ENCODE results near the gene CDC37L1. TPM values are rescaled to one million over a fixed set of nuclear protein-coding genes. Genes with fewer than 3 reads are reported as not detected.
"Not testable (repeated sequence)": the region's sequence is repeated elsewhere in the genome, so short reads cannot be mapped to it uniquely, and the experiment has no call there.

CDC37L1 gene
- total and polyA plus RNA-seq, 2 of the 8 experiments (the other 6 are each of a cell fraction or from before 2014, with no cell fraction given), result 4.6 to 23.8 TPM

- H3K4ac ChIP-seq (replicated peaks; ENCODE audit: insufficient read length, low read depth, low read length); H3K23ac ChIP-seq (ENCODE audit: insufficient read length); H3K27ac ChIP-seq (ENCODE audit: low read depth, low read length); H3K56ac ChIP-seq (replicated peaks; ENCODE audit: insufficient read length, low read depth, low read length); H4K91ac ChIP-seq (replicated peaks; ENCODE audit: insufficient read length, low read length); H2BK120ac ChIP-seq (replicated peaks; ENCODE audit: low read depth, low read length); FAIRE-seq; H3K27me3 ChIP-seq (replicated peaks in 1 of 4; ENCODE audit: control insufficient read depth in 3 of 4, extremely low read depth in 1 of 4, insufficient read depth in 3 of 4, low read length in 3 of 4); DNase-seq (ENCODE audit: low read depth in 1 of 2, low spot score in 2 of 2); H4K20me1 ChIP-seq (replicated peaks in 1 of 2; ENCODE audit: control insufficient read depth in 1 of 2, insufficient read depth in 2 of 2, low read length in 2 of 2); H2AFZ ChIP-seq (ENCODE audit: low read length); H2BK12ac ChIP-seq (ENCODE audit: low read depth, low read length); H4K5ac ChIP-seq (ENCODE audit: insufficient read length, low read depth, low read length); H2BK15ac ChIP-seq (ENCODE audit: low read length); H3K9ac ChIP-seq (replicated peaks in 1 of 4; ENCODE audit: extremely low read depth in 1 of 4, low read depth in 3 of 4, low read length in 3 of 4); H3K14ac ChIP-seq (ENCODE audit: insufficient read length); H3K79me1 ChIP-seq (ENCODE audit: low read depth, low read length); H3K9me3 ChIP-seq (ENCODE audit: insufficient read depth in 2 of 2, low read depth in 1 of 2, low read length in 1 of 2); H3K4me2 ChIP-seq (ENCODE audit: insufficient read depth in 1 of 2, low read depth in 2 of 2, low read length in 2 of 2); H4K8ac ChIP-seq (ENCODE audit: extremely low read depth, insufficient read depth, low read length); H3K36me3 ChIP-seq (ENCODE audit: control insufficient read depth in 2 of 4, insufficient read depth in 4 of 4, low read length in 3 of 4); H2BK20ac ChIP-seq (ENCODE audit: low read length); H2AK5ac ChIP-seq (ENCODE audit: low read depth, low read length); H3K18ac ChIP-seq (ENCODE audit: extremely low read depth, low read length); POLR2A ChIA-PET (ENCODE audit: partially characterized antibody); H2BK5ac ChIP-seq (ENCODE audit: low read depth, low read length); H3K4me3 ChIP-seq (ENCODE audit: extremely low read depth in 1 of 4, insufficient read depth in 2 of 4, low read depth in 3 of 4, low read length in 4 of 4); H3K79me2 ChIP-seq (ENCODE audit: control insufficient read depth in 1 of 2, insufficient read depth in 2 of 2, low read length in 2 of 2): not testable (repeated sequence)
- 85% methylated on average over 4 of the region's 5 CpGs; no CpG with 5 or more reads in 1 of the 2 experiments for WGBS, 2 experiments (ENCODE audit: extremely low coverage in 1 of 2, insufficient coverage in 1 of 2, insufficient read length in 1 of 2, insufficient replicate concordance in 2 of 2, low coverage in 1 of 2, low lambda C conversion rate in 2 of 2, missing lambda C conversion rate in 1 of 2)
- Histone ChIP-seq H3K23me2 (ENCODE audit: low read depth, low read length) (peaks cover 10% of the 10 kb centered on the region), H3K4me1 (replicated peaks in 1 of 4; ENCODE audit: control insufficient read depth in 3 of 4, insufficient read depth in 4 of 4, low read length in 3 of 4) (peaks cover 4 to 18% (median 9%) of the 10 kb centered on the region in 4 experiments)
- CTCF ChIA-PET (ENCODE audit: partially characterized antibody), result interaction anchor here (0.6 to 0.7 kb wide), 2 partner anchors 35 to 577 kb away, joined by 3 read pairs; no protein-coding TSS in a partner anchor
Observed at GRCh38 chr9:4660665-4661064, 18.7 kb upstream of the CDC37L1 start.
